Neural progenitor cell (in vitro differentiated cells): ENCODE data around the gene ERAP2.

ENCODE experiments used
- EZH2 ChIP-seq: fragments of 200-600 bp; sonication (generic); IDR thresholded peaks from 2 replicates; pipeline ENCODE4 v1.6.1; 2017; ENCODE audit warnings: antibody characterized with exemption, mild to moderate bottlenecking, moderate library complexity
- EZH2phosphoT487 ChIP-seq: fragments of 200-600 bp; sonication (generic); IDR thresholded peaks from 2 replicates; pipeline ENCODE4 v1.6.1; 2017; ENCODE audit warnings: antibody characterized with exemption
- TF ChIP-seq, protein P1 (sequence below): fragments of 200-600 bp; sonication (generic); IDR thresholded peaks from 2 replicates; pipeline ENCODE4 v1.5.1; 2017; ENCODE audit warnings: antibody characterized with exemption, mild to moderate bottlenecking

DNA sequence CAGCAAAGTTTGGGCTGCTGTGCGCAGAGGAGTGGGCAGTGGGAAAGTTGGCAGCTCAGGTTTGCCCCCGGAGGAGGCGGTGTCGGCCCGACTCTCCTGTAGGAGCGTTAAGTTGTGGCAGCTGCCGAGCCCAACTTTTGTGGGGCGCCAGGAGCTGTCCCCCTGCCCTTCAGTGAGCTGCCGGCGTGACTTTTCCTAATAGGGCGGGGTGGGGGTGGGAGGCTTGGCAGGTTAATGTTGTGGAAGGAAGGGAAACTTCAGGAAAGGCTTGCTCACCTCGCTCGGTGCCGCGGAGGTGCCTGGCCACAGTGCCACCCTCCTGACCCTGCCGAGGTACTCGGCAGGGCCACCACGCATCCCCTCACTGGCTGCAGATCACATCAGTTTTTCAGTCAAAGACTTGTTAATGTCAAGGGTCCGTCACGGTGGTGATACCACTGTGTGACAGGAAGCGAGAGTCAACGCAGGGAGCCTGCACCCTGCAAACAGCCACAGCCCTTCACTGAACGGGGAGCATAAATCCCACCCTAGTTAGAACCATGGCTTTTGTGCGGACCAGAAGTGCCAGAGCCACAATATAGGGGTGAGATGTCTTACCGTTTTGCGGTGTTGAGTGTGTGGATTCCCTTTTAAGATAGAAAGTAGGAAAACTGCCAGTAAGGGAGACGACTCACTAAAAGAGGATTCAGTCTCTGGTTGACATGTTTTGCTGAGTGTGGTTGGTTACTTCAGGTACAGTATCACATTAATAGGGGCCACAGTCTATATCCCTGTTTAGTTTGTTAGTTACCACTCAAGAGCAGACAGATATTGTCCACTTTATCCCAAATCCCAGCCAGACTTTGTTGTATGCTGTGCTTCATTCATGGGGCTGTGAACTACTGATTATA lies 60.4 kb downstream of the ERAP2 start:
- TF ChIP-seq EZH2 (no peak), EZH2phosphoT487 (no peak)
- TF ChIP-seq, protein P1, sequence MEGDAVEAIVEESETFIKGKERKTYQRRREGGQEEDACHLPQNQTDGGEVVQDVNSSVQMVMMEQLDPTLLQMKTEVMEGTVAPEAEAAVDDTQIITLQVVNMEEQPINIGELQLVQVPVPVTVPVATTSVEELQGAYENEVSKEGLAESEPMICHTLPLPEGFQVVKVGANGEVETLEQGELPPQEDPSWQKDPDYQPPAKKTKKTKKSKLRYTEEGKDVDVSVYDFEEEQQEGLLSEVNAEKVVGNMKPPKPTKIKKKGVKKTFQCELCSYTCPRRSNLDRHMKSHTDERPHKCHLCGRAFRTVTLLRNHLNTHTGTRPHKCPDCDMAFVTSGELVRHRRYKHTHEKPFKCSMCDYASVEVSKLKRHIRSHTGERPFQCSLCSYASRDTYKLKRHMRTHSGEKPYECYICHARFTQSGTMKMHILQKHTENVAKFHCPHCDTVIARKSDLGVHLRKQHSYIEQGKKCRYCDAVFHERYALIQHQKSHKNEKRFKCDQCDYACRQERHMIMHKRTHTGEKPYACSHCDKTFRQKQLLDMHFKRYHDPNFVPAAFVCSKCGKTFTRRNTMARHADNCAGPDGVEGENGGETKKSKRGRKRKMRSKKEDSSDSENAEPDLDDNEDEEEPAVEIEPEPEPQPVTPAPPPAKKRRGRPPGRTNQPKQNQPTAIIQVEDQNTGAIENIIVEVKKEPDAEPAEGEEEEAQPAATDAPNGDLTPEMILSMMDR = no peak
